GM20431 (cell line): ENCODE measurements around the gene TIMELESS.

Experiments used
- in situ Hi-C: fragments of 300-500 bp; cut with MseI, MboI; formaldehyde crosslinking; loops from one replicate; pipeline ENCODE4 v1.15.0; 2020; ENCODE audit warnings: low sequenced_read_pairs; ENCODE audit not compliant: unreplicated experiment

The TIMELESS gene

DNA sequence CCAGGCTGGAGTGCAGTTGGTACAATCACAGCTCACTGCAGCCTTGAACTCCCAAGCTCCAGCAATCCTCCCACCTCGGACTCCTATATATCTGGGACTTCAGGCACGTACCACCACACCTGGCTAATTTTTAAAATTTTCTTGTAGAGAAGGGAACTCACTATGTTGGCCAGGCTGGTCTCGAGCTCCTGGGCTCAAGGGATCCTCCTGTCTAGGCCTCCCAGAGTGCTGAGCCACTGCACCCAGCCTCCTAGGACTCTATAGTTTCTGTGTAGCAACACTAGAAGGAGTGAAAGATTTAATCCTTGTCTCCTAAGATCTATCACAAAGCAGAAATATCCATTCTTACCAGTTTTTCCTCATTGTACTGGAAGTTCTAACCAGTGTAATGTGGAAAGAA is 82.3 kb downstream of the TIMELESS start:
- in situ Hi-C loops = no loop called here
